Nephron (organoid): ENCODE data around the gene EPB41L4B.

Experiments
- H3K27ac Mint-ChIP-seq, 3 experiments: 2 replicates each; pipeline ENCODE4 v1.8.0; 2020; ENCODE audit warnings: mixed read lengths in 3 of 3, mild to moderate bottlenecking in 2 of 3, moderate library complexity in 1 of 3
- H3K27me3 Mint-ChIP-seq: 2 replicates; pipeline ENCODE4 v1.8.0; 2021; ENCODE audit warnings: low read depth, mild to moderate bottlenecking, moderate library complexity, mixed read lengths
- H3K36me3 Mint-ChIP-seq: 2 replicates; pipeline ENCODE4 v1.8.0; 2020; ENCODE audit warnings: low read depth, mixed read lengths
- H3K4me1 Mint-ChIP-seq: 2 replicates; pipeline ENCODE4 v1.8.0; 2020; ENCODE audit warnings: mixed read lengths
- H3K4me3 Mint-ChIP-seq, 3 experiments: 2 replicates each; pipeline ENCODE4 v1.8.0; 2020; ENCODE audit warnings: mild to moderate bottlenecking in 3 of 3, mixed read lengths in 3 of 3, moderate library complexity in 2 of 3
- H3K9me3 Mint-ChIP-seq: 2 replicates; pipeline ENCODE4 v1.8.0; 2020; ENCODE audit warnings: mixed read lengths
- CTCF ChIP-seq, 3 experiments: fragments of 200-600 bp; sonication (generic); IDR thresholded peaks; one replicate each; pipeline ENCODE4 v1.5.0; 2021; ENCODE audit warnings: antibody characterized with exemption in 3 of 3; ENCODE audit not compliant: unreplicated experiment in 3 of 3

Gene EPB41L4B

DNA sequence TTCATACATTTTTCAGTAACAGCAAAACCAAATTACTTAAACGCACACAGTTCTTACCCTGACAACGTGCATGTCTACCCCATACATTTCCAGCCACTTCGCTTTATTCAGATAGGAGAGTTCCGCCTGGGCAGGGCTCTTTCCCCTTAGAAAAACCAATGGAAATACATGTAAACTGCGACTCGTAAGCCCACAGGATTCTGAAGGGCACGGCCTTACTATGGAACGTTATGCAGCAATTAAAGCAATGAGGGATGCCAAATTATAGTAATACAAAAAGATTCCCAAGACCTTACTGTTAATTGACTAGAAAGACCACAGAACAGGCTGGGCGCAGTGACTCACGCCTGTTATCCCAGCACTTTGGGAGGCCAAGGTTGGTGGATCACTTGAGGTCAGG lies 64.5 kb downstream of the EPB41L4B start:
- peaks cover 21% of the 10 kb centered on the region for H3K27me3 Mint-ChIP-seq
- peaks cover 11% of the 10 kb centered on the region for H3K4me1 Mint-ChIP-seq
- H3K27ac Mint-ChIP-seq: no peak overlapping the region
- no peak for TF ChIP-seq CTCF (IDR thresholded peaks at IDR 0.05; ENCODE audit: unreplicated experiment in 3 of 3)
- no peak overlapping the region for H3K4me3 Mint-ChIP-seq
- no peaks in the 10 kb centered on the region for H3K9me3 Mint-ChIP-seq
- H3K36me3 Mint-ChIP-seq: no peaks in the 10 kb centered on the region

DNA sequence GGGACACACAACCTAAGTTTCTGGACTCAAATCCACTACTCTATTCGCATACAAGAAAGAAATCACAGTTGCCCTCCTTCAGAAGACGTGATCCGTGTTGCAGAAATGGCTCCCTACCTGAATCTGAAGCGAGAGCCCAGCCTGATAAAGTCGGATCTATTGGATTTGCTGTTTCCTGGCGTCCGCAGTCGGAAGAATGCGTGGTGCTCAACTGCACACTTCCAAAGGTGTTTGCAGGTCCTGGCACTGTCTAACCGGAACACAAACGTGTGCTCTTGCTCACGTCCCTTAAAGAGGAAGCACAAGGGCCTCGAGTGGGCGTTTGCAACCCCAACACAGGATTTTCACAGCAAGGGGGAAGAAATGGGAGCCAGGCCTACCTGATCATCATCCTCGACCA lies 65.5 kb downstream of the EPB41L4B start:
- no peaks in the 10 kb centered on the region for H3K9me3 Mint-ChIP-seq
- H3K4me3 Mint-ChIP-seq: no peak overlapping the region
- H3K36me3 Mint-ChIP-seq: no peaks in the 10 kb centered on the region
- peaks cover 16% of the 10 kb centered on the region for H3K4me1 Mint-ChIP-seq
- H3K27ac Mint-ChIP-seq: no peak overlapping the region
- peaks cover 17% of the 10 kb centered on the region for H3K27me3 Mint-ChIP-seq
- TF ChIP-seq CTCF (IDR thresholded peaks at IDR 0.05; ENCODE audit: unreplicated experiment in 3 of 3): no peak

DNA sequence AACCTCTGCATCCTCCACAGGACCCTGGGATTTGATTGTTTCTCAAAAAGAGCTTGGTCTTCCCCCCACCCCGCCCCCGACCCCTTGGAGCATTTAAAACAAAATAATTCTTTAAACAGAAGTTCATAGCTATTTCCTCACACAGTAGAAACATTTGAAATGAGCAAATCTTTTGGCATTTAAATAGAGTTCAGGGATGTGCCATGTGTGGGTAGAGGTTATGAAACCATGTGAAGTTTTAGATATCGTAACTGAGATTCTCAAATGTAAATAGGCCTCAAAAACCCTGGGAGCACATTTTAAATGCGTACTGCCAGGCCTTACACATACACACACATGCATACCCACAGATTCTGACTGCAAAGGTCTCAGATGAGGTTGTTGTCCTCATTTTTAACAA lies 66.5 kb downstream of the EPB41L4B start:
- Mint-ChIP-seq H3K4me3 (no peak overlapping the region), H3K9me3 (no peaks in the 10 kb centered on the region), H3K27ac (no peak overlapping the region), H3K4me1 (peaks cover 16% of the 10 kb centered on the region), H3K36me3 (no peaks in the 10 kb centered on the region), H3K27me3 (peaks cover 13% of the 10 kb centered on the region)
- no peak for TF ChIP-seq CTCF (IDR thresholded peaks at IDR 0.05; ENCODE audit: unreplicated experiment in 3 of 3)

GRCh38 chr9:109253637-109254284 lies 67.1 kb downstream of the EPB41L4B start:
- TF ChIP-seq CTCF (IDR thresholded peaks at IDR 0.05; ENCODE audit: unreplicated experiment in 3 of 3): no peak
- Mint-ChIP-seq H3K27ac (no peak overlapping the region), H3K36me3 (no peaks in the 10 kb centered on the region), H3K9me3 (no peaks in the 10 kb centered on the region), H3K27me3 (peaks cover 12% of the 10 kb centered on the region), H3K4me1 (peaks cover 18% of the 10 kb centered on the region), H3K4me3 (no peak overlapping the region)

GRCh38 chr9:109253241-109253636 lies 67.6 kb downstream of the EPB41L4B start:
- no peak for TF ChIP-seq CTCF (IDR thresholded peaks at IDR 0.05; ENCODE audit: unreplicated experiment in 3 of 3)
- Mint-ChIP-seq H3K27me3 (peaks cover 12% of the 10 kb centered on the region), H3K9me3 (no peaks in the 10 kb centered on the region), H3K4me1 (peaks cover 13% of the 10 kb centered on the region), H3K36me3 (no peaks in the 10 kb centered on the region), H3K4me3 (no peak overlapping the region), H3K27ac (no peak overlapping the region)

DNA sequence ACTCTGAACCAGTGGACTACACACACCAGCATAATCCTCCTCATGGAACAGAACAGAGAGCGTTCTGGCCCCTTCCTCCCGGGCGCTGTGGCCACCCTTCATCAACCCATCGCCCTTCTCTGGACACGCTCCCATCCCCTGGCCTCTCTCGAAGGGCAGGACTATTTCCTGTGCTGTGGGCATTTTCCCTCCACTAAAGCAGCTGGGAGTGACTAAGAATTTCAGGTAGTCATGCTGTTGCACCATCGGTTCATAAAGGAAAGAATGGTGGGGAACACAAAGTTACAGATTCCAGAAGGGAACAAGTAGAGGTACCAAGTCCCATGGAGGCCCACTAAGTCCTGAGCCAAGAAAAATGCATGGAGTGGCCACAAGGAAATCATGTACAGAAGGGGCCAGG lies 68.6 kb downstream of the EPB41L4B start:
- H3K4me1 Mint-ChIP-seq: peaks cover 12% of the 10 kb centered on the region
- no peak overlapping the region for H3K27ac Mint-ChIP-seq
- peaks cover 12% of the 10 kb centered on the region for H3K27me3 Mint-ChIP-seq
- TF ChIP-seq CTCF (IDR thresholded peaks at IDR 0.05; ENCODE audit: unreplicated experiment in 3 of 3): no peak
- H3K4me3 Mint-ChIP-seq: no peak overlapping the region
- no peaks in the 10 kb centered on the region for H3K36me3 Mint-ChIP-seq
- no peaks in the 10 kb centered on the region for H3K9me3 Mint-ChIP-seq
